OCI-LY1 (cell line): ENCODE measurements around the gene OBSL1.

Source experiments
- EZH2 ChIP-seq: fragments of 200-600 bp; sonication (generic), shearing (Covaris generic); IDR thresholded peaks from 2 replicates; pipeline ENCODE4 v1.8.0; 2017; ENCODE audit warnings: borderline replicate concordance, mixed run types, mild to moderate bottlenecking, antibody characterized with exemption, low read length, moderate library complexity, mixed read lengths
- TF ChIP-seq, protein P1 (sequence below): fragments of 200-600 bp; sonication (generic), shearing (Covaris generic); IDR thresholded peaks from 2 replicates; pipeline ENCODE4 v1.5.1; 2017; ENCODE audit warnings: mild to moderate bottlenecking, antibody characterized with exemption, low read length, moderate library complexity, mixed read lengths

DNA sequence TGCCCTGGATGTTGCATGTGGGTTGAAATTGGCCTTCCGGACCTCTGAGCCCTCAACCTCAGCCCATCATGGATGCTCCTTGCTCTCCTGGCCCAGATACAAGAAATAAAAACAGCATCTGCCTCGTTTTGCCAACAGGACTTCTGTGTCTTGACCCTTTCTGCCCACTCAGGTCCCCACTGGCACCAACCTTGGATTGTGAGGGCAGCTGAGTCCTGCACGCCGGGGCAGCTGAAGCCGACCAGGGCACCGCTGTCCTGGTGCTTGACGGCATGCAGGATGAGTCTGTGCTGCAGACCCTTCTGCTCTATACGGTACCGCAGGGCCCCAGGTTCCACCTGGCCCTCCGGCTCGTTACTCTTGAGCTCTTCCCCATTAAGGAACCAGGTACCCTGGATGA lies 4.7 kb downstream of the OBSL1 start:
- TF ChIP-seq, protein P1, sequence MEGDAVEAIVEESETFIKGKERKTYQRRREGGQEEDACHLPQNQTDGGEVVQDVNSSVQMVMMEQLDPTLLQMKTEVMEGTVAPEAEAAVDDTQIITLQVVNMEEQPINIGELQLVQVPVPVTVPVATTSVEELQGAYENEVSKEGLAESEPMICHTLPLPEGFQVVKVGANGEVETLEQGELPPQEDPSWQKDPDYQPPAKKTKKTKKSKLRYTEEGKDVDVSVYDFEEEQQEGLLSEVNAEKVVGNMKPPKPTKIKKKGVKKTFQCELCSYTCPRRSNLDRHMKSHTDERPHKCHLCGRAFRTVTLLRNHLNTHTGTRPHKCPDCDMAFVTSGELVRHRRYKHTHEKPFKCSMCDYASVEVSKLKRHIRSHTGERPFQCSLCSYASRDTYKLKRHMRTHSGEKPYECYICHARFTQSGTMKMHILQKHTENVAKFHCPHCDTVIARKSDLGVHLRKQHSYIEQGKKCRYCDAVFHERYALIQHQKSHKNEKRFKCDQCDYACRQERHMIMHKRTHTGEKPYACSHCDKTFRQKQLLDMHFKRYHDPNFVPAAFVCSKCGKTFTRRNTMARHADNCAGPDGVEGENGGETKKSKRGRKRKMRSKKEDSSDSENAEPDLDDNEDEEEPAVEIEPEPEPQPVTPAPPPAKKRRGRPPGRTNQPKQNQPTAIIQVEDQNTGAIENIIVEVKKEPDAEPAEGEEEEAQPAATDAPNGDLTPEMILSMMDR, result no peak
- TF ChIP-seq EZH2, result no peak
